ENCODE measurements around the gene SGCA. TPM values are rescaled to one million over a fixed set of nuclear protein-coding genes. Genes with fewer than 3 reads are reported as not detected.

The SGCA gene
- total and polyA plus RNA-seq, 4 donors: 0.31 to 1.3 (median 1.2) TPM; not detected in 1

GRCh38 chr17:50203086-50203485 lies 37.3 kb downstream of the SGCA start:
- Histone ChIP-seq H3K9me3 (ENCODE audit: control insufficient read depth in 4 of 4, low read length in 3 of 4) (no peaks in the 10 kb centered on the region), H3K27ac (ENCODE audit: low read depth in 1 of 2, low read length in 2 of 2) (no peak overlapping the region), H3K27me3 (ENCODE audit: control insufficient read depth in 4 of 4, insufficient read depth in 4 of 4, low read length in 3 of 4) (peaks cover 0 to 2% (median 0%) of the 10 kb centered on the region in 4 donors), H3K4me1 (ENCODE audit: control insufficient read depth in 4 of 4, insufficient read depth in 4 of 4, low read length in 3 of 4) (peaks cover 0 to 18% (median 4%) of the 10 kb centered on the region in 4 donors), H3K4me3 (ENCODE audit: low read depth in 1 of 3, low read length in 3 of 3) (no peak overlapping the region), H3K9ac (ENCODE audit: low read depth in 1 of 2, low read length in 2 of 2) (no peak overlapping the region), H3K36me3 (ENCODE audit: control insufficient read depth in 4 of 4, insufficient read depth in 3 of 4, low read depth in 1 of 4, low read length in 3 of 4) (no peaks in the 10 kb centered on the region)
- no peak for TF ChIP-seq NR2F2 (IDR thresholded peaks at IDR 0.05)
- WGBS: 64% methylated on average over 14 of the region's 14 CpGs
- no peak for DNase-seq (ENCODE audit: low spot score)

DNA sequence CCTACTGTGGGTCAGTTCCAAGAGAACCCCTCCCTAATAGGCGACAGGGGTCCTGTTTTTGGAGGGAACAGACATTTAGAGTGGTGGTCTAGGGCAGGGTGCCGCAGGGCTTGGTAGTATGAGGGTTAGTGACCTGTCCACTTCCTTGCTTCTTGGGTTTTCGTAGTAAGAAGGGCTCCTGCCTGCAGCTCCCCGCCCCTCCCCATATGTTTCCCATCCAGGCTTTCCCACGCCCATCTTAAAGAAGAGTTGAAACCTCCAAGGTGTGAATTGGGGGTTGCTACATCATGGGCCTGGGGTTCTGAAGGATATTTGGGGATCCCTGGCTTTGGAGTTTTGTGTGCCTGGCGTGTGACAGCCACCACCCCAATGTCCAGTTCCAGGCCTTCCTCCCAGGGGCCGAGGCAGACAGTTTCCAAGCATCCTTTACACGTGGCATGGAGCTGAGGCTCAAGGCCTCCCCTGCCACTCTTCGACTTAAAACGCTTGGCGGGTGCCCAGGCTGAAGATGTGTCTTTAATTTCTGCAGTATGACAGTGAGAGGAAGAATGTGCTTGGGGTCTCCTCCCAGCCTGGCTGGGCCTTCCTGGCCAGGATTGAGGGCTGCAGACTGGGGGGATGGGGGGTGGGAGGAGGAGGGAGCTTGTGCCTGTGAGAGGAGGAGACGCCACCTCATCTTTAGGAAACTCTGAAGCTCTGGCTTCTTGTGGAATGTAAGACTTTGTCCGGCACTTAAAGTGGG lies 38.0 kb downstream of the SGCA start:
- Histone ChIP-seq H3K27me3 (ENCODE audit: control insufficient read depth in 4 of 4, insufficient read depth in 4 of 4, low read length in 3 of 4) (peaks cover 0 to 2% (median 0%) of the 10 kb centered on the region in 4 donors), H3K9me3 (ENCODE audit: control insufficient read depth in 4 of 4, low read length in 3 of 4) (no peaks in the 10 kb centered on the region), H3K36me3 (ENCODE audit: control insufficient read depth in 4 of 4, insufficient read depth in 3 of 4, low read depth in 1 of 4, low read length in 3 of 4) (no peaks in the 10 kb centered on the region), H3K4me1 (ENCODE audit: control insufficient read depth in 4 of 4, insufficient read depth in 4 of 4, low read length in 3 of 4) (peaks cover 0 to 18% (median 4%) of the 10 kb centered on the region in 4 donors), H3K27ac (ENCODE audit: low read depth in 1 of 2, low read length in 2 of 2) (no peak overlapping the region), H3K4me3 (ENCODE audit: low read depth in 1 of 3, low read length in 3 of 3) (no peak overlapping the region), H3K9ac (ENCODE audit: low read depth in 1 of 2, low read length in 2 of 2) (no peak overlapping the region)
- no peak for TF ChIP-seq TAF1 (conservative IDR thresholded peaks at IDR 0.05)
- TF ChIP-seq, protein P1, sequence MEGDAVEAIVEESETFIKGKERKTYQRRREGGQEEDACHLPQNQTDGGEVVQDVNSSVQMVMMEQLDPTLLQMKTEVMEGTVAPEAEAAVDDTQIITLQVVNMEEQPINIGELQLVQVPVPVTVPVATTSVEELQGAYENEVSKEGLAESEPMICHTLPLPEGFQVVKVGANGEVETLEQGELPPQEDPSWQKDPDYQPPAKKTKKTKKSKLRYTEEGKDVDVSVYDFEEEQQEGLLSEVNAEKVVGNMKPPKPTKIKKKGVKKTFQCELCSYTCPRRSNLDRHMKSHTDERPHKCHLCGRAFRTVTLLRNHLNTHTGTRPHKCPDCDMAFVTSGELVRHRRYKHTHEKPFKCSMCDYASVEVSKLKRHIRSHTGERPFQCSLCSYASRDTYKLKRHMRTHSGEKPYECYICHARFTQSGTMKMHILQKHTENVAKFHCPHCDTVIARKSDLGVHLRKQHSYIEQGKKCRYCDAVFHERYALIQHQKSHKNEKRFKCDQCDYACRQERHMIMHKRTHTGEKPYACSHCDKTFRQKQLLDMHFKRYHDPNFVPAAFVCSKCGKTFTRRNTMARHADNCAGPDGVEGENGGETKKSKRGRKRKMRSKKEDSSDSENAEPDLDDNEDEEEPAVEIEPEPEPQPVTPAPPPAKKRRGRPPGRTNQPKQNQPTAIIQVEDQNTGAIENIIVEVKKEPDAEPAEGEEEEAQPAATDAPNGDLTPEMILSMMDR (IDR thresholded peaks at IDR 0.05; ENCODE audit: low read depth, low read length, missing input control): no peak
- no peak for TF ChIP-seq HNF4A (conservative IDR thresholded peaks at IDR 0.05)
- TF ChIP-seq SP1 (IDR thresholded peaks at IDR 0.05): no peak
- TF ChIP-seq FOXA2 (IDR thresholded peaks at IDR 0.05): no peak
- TF ChIP-seq RXRA (IDR thresholded peaks at IDR 0.05): no peak
- no peak for TF ChIP-seq FOXA1 (IDR thresholded peaks at IDR 0.05)
- TF ChIP-seq ATF3 (IDR thresholded peaks at IDR 0.05): no peak
- TF ChIP-seq HNF4G (IDR thresholded peaks at IDR 0.05): no peak
- TF ChIP-seq GABPA (IDR thresholded peaks at IDR 0.05 in 1 of 2, conservative IDR thresholded peaks at IDR 0.05 in 1 of 2): no peak
- TF ChIP-seq NR2F2 (IDR thresholded peaks at IDR 0.05): no peak
- TF ChIP-seq RAD21 (IDR thresholded peaks at IDR 0.05): no peak
- DNase-seq (ENCODE audit: low spot score): no peak
- WGBS: 81% methylated on average over 13 of the region's 13 CpGs

DNA sequence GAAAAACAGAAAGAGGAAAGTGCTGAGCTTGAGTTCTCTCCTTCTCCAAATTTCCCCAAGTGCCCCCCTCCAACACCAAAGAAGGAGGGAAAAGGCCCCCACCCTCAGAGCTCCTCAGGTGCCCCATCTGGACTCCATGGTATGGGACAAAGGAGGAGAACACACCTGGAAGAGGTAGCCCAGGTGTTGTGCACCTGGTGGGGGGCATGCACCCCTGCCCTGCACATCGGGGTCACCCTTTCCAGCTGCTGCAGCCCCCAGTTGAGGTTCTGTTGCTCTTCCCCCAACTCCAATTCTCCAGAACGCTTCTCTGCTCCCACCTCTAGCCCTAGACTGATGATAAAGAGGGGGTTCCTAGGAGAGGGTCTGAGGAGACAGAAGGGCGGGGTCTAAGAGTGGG lies 38.6 kb downstream of the SGCA start:
- no peak for TF ChIP-seq FOXA2 (IDR thresholded peaks at IDR 0.05)
- TF ChIP-seq GABPA (IDR thresholded peaks at IDR 0.05 in 1 of 2, conservative IDR thresholded peaks at IDR 0.05 in 1 of 2): no peak
- no peak for TF ChIP-seq RAD21 (IDR thresholded peaks at IDR 0.05)
- TF ChIP-seq HNF4A (conservative IDR thresholded peaks at IDR 0.05): no peak
- TF ChIP-seq TAF1 (conservative IDR thresholded peaks at IDR 0.05): no peak
- TF ChIP-seq YY1 (IDR thresholded peaks at IDR 0.05): no peak
- TF ChIP-seq ATF3 (IDR thresholded peaks at IDR 0.05): no peak
- no peak for TF ChIP-seq HNF4G (IDR thresholded peaks at IDR 0.05)
- no peak for TF ChIP-seq ZBTB33 (IDR thresholded peaks at IDR 0.05)
- no peak for TF ChIP-seq FOXA1 (IDR thresholded peaks at IDR 0.05)
- TF ChIP-seq RXRA (IDR thresholded peaks at IDR 0.05): no peak
- peaks cover 0 to 2% (median 0%) of the 10 kb centered on the region in 4 donors for H3K27me3 ChIP-seq (ENCODE audit: control insufficient read depth in 4 of 4, insufficient read depth in 4 of 4, low read length in 3 of 4)
- 78% methylated on average over 3 of the region's 3 CpGs for WGBS
- no peak overlapping the region for H3K4me3 ChIP-seq (ENCODE audit: low read depth in 1 of 3, low read length in 3 of 3)
- no peak overlapping the region for H3K9ac ChIP-seq (ENCODE audit: low read depth in 1 of 2, low read length in 2 of 2)
- H3K27ac ChIP-seq (ENCODE audit: low read depth in 1 of 2, low read length in 2 of 2): no peak overlapping the region
- H3K9me3 ChIP-seq (ENCODE audit: control insufficient read depth in 4 of 4, low read length in 3 of 4): no peaks in the 10 kb centered on the region
- H3K36me3 ChIP-seq (ENCODE audit: control insufficient read depth in 4 of 4, insufficient read depth in 3 of 4, low read depth in 1 of 4, low read length in 3 of 4): no peaks in the 10 kb centered on the region
- DNase-seq (ENCODE audit: low spot score): no peak
- H3K4me1 ChIP-seq (ENCODE audit: control insufficient read depth in 4 of 4, insufficient read depth in 4 of 4, low read length in 3 of 4): peaks cover 0 to 18% (median 4%) of the 10 kb centered on the region in 4 donors

Measured in liver (tissue), 9 donors.